ENCODE data around the gene HTR3D.
"Not testable (repeated sequence)": the region's sequence is repeated elsewhere in the genome, so short reads cannot be mapped to it uniquely, and the experiment has no call there.

The HTR3D gene

GRCh38 chr3:184066211-184066610 is 34.7 kb downstream of the HTR3D start:
- Histone ChIP-seq H4K20me1 (ENCODE audit: low read depth, low read length) (no peaks in the 10 kb centered on the region), H3K9ac (ENCODE audit: low read length) (no peak overlapping the region), H2AFZ (ENCODE audit: low read depth, low read length, severe bottlenecking) (no peak overlapping the region), H3K4me2 (ENCODE audit: low read depth, low read length, poor library complexity, severe bottlenecking) (no peak overlapping the region), H3K36me3 (ENCODE audit: low read length) (no peaks in the 10 kb centered on the region; the same call in 1 of the 2 replicates), H3K27ac (ENCODE audit: low read depth, low read length) (no peak overlapping the region), H3K9me3 (ENCODE audit: insufficient read depth, low read length) (peaks cover 10% of the 10 kb centered on the region; the same call in 1 of the 2 replicates), H3K4me3 (ENCODE audit: insufficient read depth, low read length, poor library complexity, severe bottlenecking) (no peak overlapping the region), H3K79me2 (ENCODE audit: insufficient read depth, low read length) (no peaks in the 10 kb centered on the region), H3K9me2 (replicated peaks; ENCODE audit: insufficient read depth, low read length) (no peaks in the 10 kb centered on the region), H3K27me3 (ENCODE audit: low read length) (no peaks in the 10 kb centered on the region; the same call in 1 of the 2 replicates), H3F3A (ENCODE audit: insufficient read depth) (no peaks in the 10 kb centered on the region)
- TF ChIP-seq EZH2phosphoT487 (conservative IDR thresholded peaks at IDR 0.05; ENCODE audit: low read length) (no peak), CTCF (IDR thresholded peaks at IDR 0.05; ENCODE audit: insufficient read depth, low read length, poor library complexity, severe bottlenecking) (no peak)

- Histone ChIP-seq H3F3A (ENCODE audit: insufficient read depth) (no peaks in the 10 kb centered on the region), H3K36me3 (ENCODE audit: low read length) (no peaks in the 10 kb centered on the region; the same call in 1 of the 2 replicates), H4K20me1 (ENCODE audit: low read depth, low read length) (no peaks in the 10 kb centered on the region), H3K9ac (ENCODE audit: low read length) (no peak overlapping the region), H3K27ac (ENCODE audit: low read depth, low read length) (no peak overlapping the region), H3K4me3 (ENCODE audit: insufficient read depth, low read length, poor library complexity, severe bottlenecking) (no peak overlapping the region), H3K27me3 (ENCODE audit: low read length) (no peaks in the 10 kb centered on the region; the same call in 1 of the 2 replicates), H3K79me2 (ENCODE audit: insufficient read depth, low read length) (no peaks in the 10 kb centered on the region), H3K4me2 (ENCODE audit: low read depth, low read length, poor library complexity, severe bottlenecking) (no peak overlapping the region), H3K9me3 (ENCODE audit: insufficient read depth, low read length) (peaks cover 10% of the 10 kb centered on the region; the same call in 1 of the 2 replicates), H2AFZ (ENCODE audit: low read depth, low read length, severe bottlenecking) (no peak overlapping the region), H3K9me2 (replicated peaks; ENCODE audit: insufficient read depth, low read length) (no peaks in the 10 kb centered on the region)
- no peak for TF ChIP-seq EZH2phosphoT487 (conservative IDR thresholded peaks at IDR 0.05; ENCODE audit: low read length)
- TF ChIP-seq CTCF (IDR thresholded peaks at IDR 0.05; ENCODE audit: insufficient read depth, low read length, poor library complexity, severe bottlenecking): no peak
Measured at GRCh38 chr3:184067573-184068055, 36.1 kb downstream of the HTR3D start.

- no peaks in the 10 kb centered on the region for H3F3A ChIP-seq (ENCODE audit: insufficient read depth)
- no peaks in the 10 kb centered on the region for H4K20me1 ChIP-seq (ENCODE audit: low read depth, low read length)
- H3K27ac ChIP-seq (ENCODE audit: low read depth, low read length): no peak overlapping the region
- no peaks in the 10 kb centered on the region for H3K79me2 ChIP-seq (ENCODE audit: insufficient read depth, low read length)
- no peak overlapping the region for H2AFZ ChIP-seq (ENCODE audit: low read depth, low read length, severe bottlenecking)
- no peaks in the 10 kb centered on the region; the same call in 1 of the 2 replicates for H3K36me3 ChIP-seq (ENCODE audit: low read length)
- H3K9me2 ChIP-seq (replicated peaks; ENCODE audit: insufficient read depth, low read length): no peaks in the 10 kb centered on the region
- H3K4me3 ChIP-seq (ENCODE audit: insufficient read depth, low read length, poor library complexity, severe bottlenecking): no peak overlapping the region
- no peaks in the 10 kb centered on the region; the same call in 1 of the 2 replicates for H3K27me3 ChIP-seq (ENCODE audit: low read length)
- no peak overlapping the region for H3K9ac ChIP-seq (ENCODE audit: low read length)
- TF ChIP-seq CTCF (IDR thresholded peaks at IDR 0.05; ENCODE audit: insufficient read depth, low read length, poor library complexity, severe bottlenecking) (no peak), EZH2phosphoT487 (conservative IDR thresholded peaks at IDR 0.05; ENCODE audit: low read length) (no peak)
- H3K4me2 ChIP-seq (ENCODE audit: low read depth, low read length, poor library complexity, severe bottlenecking): no peak overlapping the region
- H3K9me3 ChIP-seq (ENCODE audit: insufficient read depth, low read length): peaks cover 10% of the 10 kb centered on the region; the same call in 1 of the 2 replicates
Measured at GRCh38 chr3:184068344-184068743, 36.8 kb downstream of the HTR3D start.

- H3K9me3 ChIP-seq (ENCODE audit: insufficient read depth, low read length); H2AFZ ChIP-seq (ENCODE audit: low read depth, low read length, severe bottlenecking); H3K9ac ChIP-seq (ENCODE audit: low read length); H3K9me2 ChIP-seq (replicated peaks; ENCODE audit: insufficient read depth, low read length); H3K4me3 ChIP-seq (ENCODE audit: insufficient read depth, low read length, poor library complexity, severe bottlenecking); H4K20me1 ChIP-seq (ENCODE audit: low read depth, low read length); H3K27ac ChIP-seq (ENCODE audit: low read depth, low read length); H3F3A ChIP-seq (ENCODE audit: insufficient read depth); H3K79me2 ChIP-seq (ENCODE audit: insufficient read depth, low read length); H3K36me3 ChIP-seq (ENCODE audit: low read length); H3K4me2 ChIP-seq (ENCODE audit: low read depth, low read length, poor library complexity, severe bottlenecking); H3K27me3 ChIP-seq (ENCODE audit: low read length): not testable (repeated sequence)
Measured at GRCh38 chr3:184071142-184071541, 39.6 kb downstream of the HTR3D start.

Measured in SU-DHL-6 (cell line).